CD14-positive monocyte (primary cell): ENCODE measurements around the gene STBD1. TPM values are rescaled to one million over a fixed set of nuclear protein-coding genes. Genes with fewer than 3 reads are reported as not detected.

Experiments
- DNase-seq, 3 donors: peaks; one replicate each; pipeline ENCODE4 v3.0.0-alpha.2; 2011 to 2022
- H2AFZ ChIP-seq: 2 replicates; pipeline ENCODE4 v1.6.0; 2012; ENCODE audit warnings: mild to moderate bottlenecking, low read depth, low read length, inconsistent platforms; ENCODE audit not compliant: insufficient read depth, poor library complexity, severe bottlenecking
- H3K27ac ChIP-seq, 2 donors: 1 replicate in 1 of 2; 2 replicates in 1 of 2; pipeline ENCODE4 v1.5.1; 2012 to 2013; ENCODE audit warnings: low read length in 2 of 2, control low read depth in 1 of 2, inconsistent platforms in 1 of 2, low read depth in 1 of 2, mild to moderate bottlenecking in 1 of 2
- H3K27me3 ChIP-seq, 2 donors: one replicate each; pipeline versions ENCODE4 v1.6.0 to v1.6.1; 2011 to 2013; ENCODE audit warnings: low read length in 2 of 2; ENCODE audit not compliant: control insufficient read depth in 2 of 2, insufficient read depth in 2 of 2
- H3K36me3 ChIP-seq, 2 donors: replicated peaks in 1 of 2; 1 replicate in 1 of 2; 2 replicates in 1 of 2; pipeline versions ENCODE4 v1.5.1 to v1.6.1; 2012 to 2013; ENCODE audit warnings: low read length in 2 of 2, control low read depth in 1 of 2, inconsistent platforms in 1 of 2, mild to moderate bottlenecking in 1 of 2; ENCODE audit not compliant: insufficient read depth in 2 of 2, control insufficient read depth in 1 of 2
- H3K4me1 ChIP-seq, 2 donors: 1 replicate in 1 of 2; 2 replicates in 1 of 2; pipeline versions ENCODE4 v1.5.1 to v1.6.1; 2012 to 2013; ENCODE audit warnings: low read length in 2 of 2, control low read depth in 1 of 2, inconsistent platforms in 1 of 2, mild to moderate bottlenecking in 1 of 2, moderate library complexity in 1 of 2; ENCODE audit not compliant: insufficient read depth in 2 of 2, control insufficient read depth in 1 of 2
- H3K4me2 ChIP-seq: replicated peaks from 2 replicates; pipeline ENCODE3; 2012; ENCODE audit warnings: low read length, moderate library complexity, mild to moderate bottlenecking; ENCODE audit not compliant: poor library complexity, severe bottlenecking; ENCODE audit errors: extremely low read depth
- H3K4me3 ChIP-seq, 3 experiments: fragments of 200-600 bp in 1 of 3; sonication (generic) in 1 of 3; replicated peaks in 1 of 3; 1 replicate in 2 of 3; 2 replicates in 1 of 3; pipeline ENCODE4 v1.5.1; 2011 to 2013; ENCODE audit warnings: low read length in 3 of 3, mild to moderate bottlenecking in 3 of 3, control low read depth in 2 of 3, low read depth in 2 of 3, inconsistent platforms in 1 of 3, moderate library complexity in 1 of 3
- H3K79me2 ChIP-seq: 2 replicates; pipeline ENCODE4 v1.6.0; 2012; ENCODE audit warnings: mild to moderate bottlenecking, control low read depth, inconsistent platforms, low read length, moderate library complexity; ENCODE audit not compliant: insufficient read depth
- H3K9ac ChIP-seq: 2 replicates; pipeline ENCODE4 v1.6.0; 2017; ENCODE audit warnings: low read length, mild to moderate bottlenecking; ENCODE audit not compliant: insufficient read depth, poor library complexity, severe bottlenecking
- H3K9me3 ChIP-seq, 2 donors: replicated peaks in 1 of 2; 1 replicate in 1 of 2; 2 replicates in 1 of 2; pipeline versions ENCODE4 v1.5.1 to v1.6.1; 2012 to 2013; ENCODE audit warnings: low read length in 2 of 2, control low read depth in 1 of 2; ENCODE audit not compliant: control insufficient read depth in 1 of 2, insufficient read depth in 1 of 2
- H4K20me1 ChIP-seq: 2 replicates; pipeline ENCODE4 v1.6.0; 2012; ENCODE audit warnings: mild to moderate bottlenecking, low read length, control low read depth, moderate library complexity; ENCODE audit not compliant: insufficient read depth
- H3K27ac Mint-ChIP-seq, 7 donors: one replicate each; pipeline ENCODE4 v1.8.0; 2020; ENCODE audit warnings: mild to moderate bottlenecking in 7 of 7, mixed read lengths in 7 of 7, moderate library complexity in 6 of 7, inconsistent platforms in 2 of 7
- H3K27me3 Mint-ChIP-seq, 3 donors: one replicate each; pipeline ENCODE4 v1.8.0; 2021 to 2022; ENCODE audit warnings: low read depth in 3 of 3, mild to moderate bottlenecking in 3 of 3, mixed read lengths in 3 of 3, moderate library complexity in 3 of 3, inconsistent platforms in 1 of 3
- H3K36me3 Mint-ChIP-seq, 2 donors: one replicate each; pipeline ENCODE4 v1.8.0; 2020; ENCODE audit warnings: mixed read lengths in 2 of 2, inconsistent platforms in 1 of 2, mild to moderate bottlenecking in 1 of 2
- H3K4me1 Mint-ChIP-seq: one replicate; pipeline ENCODE4 v1.8.0; 2020; ENCODE audit warnings: mild to moderate bottlenecking, mixed read lengths
- H3K4me3 Mint-ChIP-seq, 2 donors: one replicate each; pipeline ENCODE4 v1.8.0; 2020; ENCODE audit warnings: mild to moderate bottlenecking in 2 of 2, mixed read lengths in 2 of 2, moderate library complexity in 1 of 2
- H3K9me3 Mint-ChIP-seq, 7 donors: one replicate each; pipeline ENCODE4 v1.8.0; 2020 to 2022; ENCODE audit warnings: mixed read lengths in 7 of 7, mild to moderate bottlenecking in 6 of 7, moderate library complexity in 6 of 7, inconsistent platforms in 2 of 7
- CTCF ChIP-seq: fragments of 200-600 bp; IDR thresholded peaks from one replicate; pipeline ENCODE4 v1.8.0; 2022; ENCODE audit warnings: antibody characterized with exemption, mild to moderate bottlenecking
- whole genome bisulfite sequencing: methylation state at CpG from one replicate; pipeline ENCODE4 v1.1.5; 2013; ENCODE audit warnings: missing lambda C conversion rate; ENCODE audit not compliant: insufficient coverage; 5-methylcytosine and 5-hydroxymethylcytosine counted together
- intact Hi-C, 2 donors: fragments of 100-400 bp; cut with micrococcal nuclease; formaldehyde crosslinking; loops; one replicate each; pipeline versions ENCODE4 v1.15.0 to v1.15.1; 2023
- polyA plus RNA-seq, 3 donors: library from polyadenylated mRNA; depleted of rRNA in 1 of 3; unstranded in 2 of 3; stranded (reverse) in 1 of 3; fragments of 300-500 nt in 2 of 3; fragments of >200 nt in 1 of 3; fragmentation: Illumina TruSeq in 2 of 3; gene quantifications; 1 replicate in 2 of 3; 2 replicates in 1 of 3; pipeline ENCODE4 v1.2.3, GENCODE V29; 2012 to 2021

STBD1 gene
- polyA plus RNA-seq, 3 donors, result 0.53 to 1.5 (median 1.2) TPM

GRCh38 chr4:76305033-76305687, 1.4 kb upstream of the STBD1 start:
- H3K36me3 Mint-ChIP-seq, result peaks cover 14 to 16% of the 10 kb centered on the region in 2 donors
- H3K4me3 ChIP-seq, result peak overlapping the region in 2 of 3 experiments; percentile 55 to 93
- H3K27ac Mint-ChIP-seq, result peak overlapping the region in 4 of 7 donors; percentile 46 to 78 (median 64)
- peaks cover 0 to 1% (median 0%) of the 10 kb centered on the region in 3 donors for H3K27me3 Mint-ChIP-seq
- peaks cover 6% of the 10 kb centered on the region for H3K79me2 ChIP-seq
- 0% methylated on average over 3 of the region's 7 CpGs for WGBS
- H3K9ac ChIP-seq, result peak overlapping the region; percentile 71
- H4K20me1 ChIP-seq, result no peaks in the 10 kb centered on the region
- H3K27ac ChIP-seq, result peak overlapping the region in 1 of 2 donors; percentile 75
- H3K4me1 ChIP-seq, result peaks cover 57 to 67% of the 10 kb centered on the region in 2 donors
- H3K9me3 Mint-ChIP-seq, result no peaks in the 10 kb centered on the region
- intact Hi-C loops, result loop anchor here (5.0 to 10.0 kb wide), 2 partner anchors 53 to 90 kb away; partner anchors contain the start of genes FAM47E (in 1 of the 2) and SCARB2 (in 1 of the 2)
- peak overlapping the region; percentile 98 for H2AFZ ChIP-seq
- H3K9me3 ChIP-seq, result no peaks in the 10 kb centered on the region
- H3K4me3 Mint-ChIP-seq, result peak overlapping the region; percentile 95 to 97
- H3K36me3 ChIP-seq, result peaks cover 3 to 12% of the 10 kb centered on the region in 2 donors
- H3K4me1 Mint-ChIP-seq, result peaks cover 56% of the 10 kb centered on the region
- TF ChIP-seq CTCF, result no peak
- H3K27me3 ChIP-seq, result no peaks in the 10 kb centered on the region
- DNase-seq, result no peak
- H3K4me2 ChIP-seq, result peak overlapping the region; percentile 98

GRCh38 chr4:76306882-76307659, 538 bp downstream of the STBD1 start:
- Histone ChIP-seq H4K20me1 (no peaks in the 10 kb centered on the region), H3K4me1 (peaks cover 42 to 52% of the 10 kb centered on the region in 2 donors), H3K79me2 (peaks cover 6% of the 10 kb centered on the region), H3K4me3 (peak overlapping the region; percentile 55 to 93 (median 93)), H3K9me3 (no peaks in the 10 kb centered on the region), H3K4me2 (peak overlapping the region; percentile 98), H3K27ac (peak overlapping the region in 1 of 2 donors; percentile 75), H3K36me3 (peaks cover 3 to 19% of the 10 kb centered on the region in 2 donors), H3K9ac (peak overlapping the region; percentile 71), H3K27me3 (no peaks in the 10 kb centered on the region), H2AFZ (peak overlapping the region; percentile 98)
- no peaks in the 10 kb centered on the region for H3K9me3 Mint-ChIP-seq
- TF ChIP-seq CTCF, result peak; percentile 22
- DNase-seq, result peak in 2 of 3 donors; percentile 17 to 28
- H3K4me1 Mint-ChIP-seq, result peaks cover 41% of the 10 kb centered on the region
- H3K27me3 Mint-ChIP-seq, result peaks cover 0 to 1% (median 0%) of the 10 kb centered on the region in 3 donors
- WGBS, result 5% methylated on average over 33 of the region's 37 CpGs
- H3K4me3 Mint-ChIP-seq, result peak overlapping the region; percentile 95 to 97
- H3K27ac Mint-ChIP-seq, result peak overlapping the region in 5 of 7 donors; percentile 13 to 82 (median 56)
- intact Hi-C loops, result loop anchor here (5.0 to 10.0 kb wide), 2 partner anchors 55 to 92 kb away; partner anchors contain the start of genes FAM47E (in 1 of the 2) and SCARB2 (in 1 of the 2)
- peaks cover 21 to 23% of the 10 kb centered on the region in 2 donors for H3K36me3 Mint-ChIP-seq
